ENCODE measurements around the gene CHMP1A.
"Not testable (repeated sequence)": the region's sequence is repeated elsewhere in the genome, so short reads cannot be mapped to it uniquely, and the experiment has no call there.

Gene CHMP1A

DNA sequence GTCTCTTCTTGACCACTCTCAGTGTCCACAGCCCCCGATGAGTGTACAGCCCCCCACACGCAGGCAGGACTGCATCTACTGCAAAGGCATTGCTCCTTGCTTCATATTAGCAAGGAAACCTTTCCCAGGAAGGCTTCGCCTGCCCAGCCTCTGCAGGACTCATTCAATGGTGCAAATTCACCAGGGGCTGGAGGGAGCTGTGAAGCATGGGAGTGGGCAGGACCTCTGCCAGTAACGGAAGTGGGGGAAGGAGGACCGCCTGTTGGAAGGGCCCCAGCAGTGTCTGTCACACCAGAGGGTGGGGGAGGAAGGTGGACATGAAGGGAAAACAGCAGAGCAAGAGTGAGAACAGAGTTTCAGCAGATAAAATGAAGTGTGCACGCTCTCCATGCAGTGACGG, 2.6 kb upstream of the CHMP1A start:
- DNase-seq (ENCODE audit: low spot score), result no peak

DNA sequence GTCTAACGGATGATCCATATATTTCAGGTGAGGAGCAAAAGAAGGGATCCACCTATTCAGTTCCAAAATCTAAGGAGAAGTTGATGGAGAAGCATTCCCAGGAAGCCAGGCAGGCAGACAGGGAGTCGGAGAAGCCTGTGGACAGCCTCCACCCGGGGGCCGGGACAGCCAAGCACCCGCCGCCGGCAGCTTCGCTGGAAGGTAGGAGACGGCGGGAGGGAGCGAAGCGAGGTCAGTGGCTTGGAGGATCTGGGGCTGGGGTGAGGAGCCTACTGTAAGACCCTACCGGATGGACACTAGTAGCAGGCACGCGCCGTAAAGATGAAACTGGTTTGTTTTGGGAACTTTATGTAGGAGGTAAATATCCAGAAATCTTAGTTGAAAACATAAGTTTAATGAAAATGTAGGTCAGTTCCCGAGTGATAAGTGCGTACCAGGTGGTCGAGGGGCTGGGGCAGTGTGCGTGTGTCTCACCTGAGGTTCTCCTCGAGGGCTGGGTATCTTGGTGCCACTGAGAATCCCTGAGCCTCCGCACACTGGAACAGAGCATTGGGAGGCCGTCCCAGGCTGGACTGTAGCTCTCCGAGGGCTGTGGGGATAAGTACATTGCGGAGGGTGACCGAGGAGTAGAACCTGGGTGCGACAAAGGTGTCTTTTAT, 842 bp upstream of the CHMP1A start:
- no peak for DNase-seq (ENCODE audit: low spot score)

DNA sequence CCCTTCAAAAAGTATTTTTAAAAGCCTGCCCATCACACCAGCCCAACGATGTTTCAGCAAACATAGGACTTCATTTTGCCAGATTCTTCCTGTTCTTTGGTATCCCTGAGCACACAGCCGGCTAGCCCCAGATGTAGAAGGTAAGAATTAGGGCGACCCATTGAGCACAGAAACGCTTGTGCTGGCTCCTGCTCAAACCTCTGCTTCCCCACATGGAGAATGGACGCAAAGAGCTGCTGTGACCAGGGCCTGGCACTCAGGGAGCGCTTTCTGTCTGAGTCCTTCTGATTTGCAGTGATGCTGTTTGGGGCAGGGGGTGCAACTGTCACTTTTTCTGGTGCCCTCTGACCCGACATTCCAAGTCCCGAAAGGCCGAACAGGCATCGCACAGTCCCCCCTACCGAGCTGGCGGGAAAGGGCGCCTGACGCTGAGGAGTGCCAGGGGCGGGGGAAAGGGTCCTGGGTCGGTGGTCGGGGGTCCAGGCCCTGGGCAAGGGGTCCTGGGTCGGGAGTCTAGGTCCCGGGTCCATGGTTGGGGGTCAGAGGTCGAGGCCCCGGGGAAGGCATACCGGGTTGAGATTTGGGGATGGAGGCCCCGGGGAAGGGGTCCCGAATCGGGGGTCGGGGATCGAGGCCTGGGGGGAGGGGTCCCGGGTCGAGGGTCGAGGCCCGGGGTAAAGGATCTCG, 930 bp downstream of the CHMP1A start:
- no peak for DNase-seq (ENCODE audit: low spot score)

DNA sequence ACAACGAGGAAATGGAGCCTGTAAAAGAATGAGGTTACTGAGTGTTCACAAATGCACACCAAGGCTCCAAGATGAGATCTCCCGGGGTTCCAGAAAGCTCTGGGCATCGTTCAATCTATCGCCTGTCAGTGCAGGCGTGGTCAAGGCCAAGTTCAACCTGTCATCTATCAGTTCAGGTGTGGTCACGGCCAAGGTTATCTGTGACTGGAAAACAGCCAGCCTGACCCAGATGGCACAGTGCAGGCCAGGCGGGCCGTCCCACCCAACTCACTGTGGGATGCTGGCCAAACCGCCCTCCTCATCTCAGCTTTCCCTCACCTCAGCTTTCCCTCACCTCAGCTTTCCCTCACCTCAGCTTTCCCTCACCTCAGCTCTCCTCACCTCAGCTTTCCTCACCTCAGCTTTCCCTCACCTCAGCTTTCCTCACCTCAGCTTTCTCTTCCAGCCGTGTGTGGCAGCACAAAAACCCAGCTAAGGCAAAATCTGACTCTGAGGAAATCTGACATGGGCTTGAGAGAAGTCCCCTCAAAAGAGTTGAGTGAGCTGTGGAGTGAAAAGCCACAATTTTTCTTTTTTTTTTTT, 2.4 kb downstream of the CHMP1A start:
- no peak for DNase-seq (ENCODE audit: low spot score)

DNA sequence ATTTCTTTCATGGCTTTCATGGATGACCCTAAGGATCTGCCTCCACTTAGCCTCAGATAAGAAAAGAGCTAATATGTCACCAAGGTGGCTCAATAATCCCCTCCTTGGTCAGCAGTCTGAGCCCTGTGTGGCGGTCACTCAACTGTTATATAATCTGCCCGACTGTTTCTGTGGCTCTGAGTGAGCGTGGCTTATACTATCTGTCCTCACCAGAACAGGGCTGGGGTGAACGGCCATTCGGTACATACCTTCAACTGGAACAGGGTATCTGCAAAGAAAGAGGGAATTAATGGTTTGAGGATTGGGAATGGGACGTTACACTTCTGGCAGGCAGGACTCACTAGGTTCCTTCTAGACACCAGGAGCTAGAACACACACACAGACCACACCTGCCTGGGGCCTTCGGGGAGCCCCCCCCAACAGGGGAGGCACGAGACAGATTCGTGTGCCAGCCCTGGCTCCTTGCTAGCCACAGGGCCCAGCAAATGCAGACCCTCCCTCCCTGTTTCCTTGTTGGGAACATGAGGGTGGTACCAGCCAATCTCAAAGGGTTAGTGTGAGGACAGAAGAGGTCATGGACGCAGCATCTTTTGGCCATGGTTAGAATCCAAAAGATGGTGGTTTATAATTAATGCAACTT, 3.7 kb downstream of the CHMP1A start:
- DNase-seq (ENCODE audit: low spot score), result no peak

DNA sequence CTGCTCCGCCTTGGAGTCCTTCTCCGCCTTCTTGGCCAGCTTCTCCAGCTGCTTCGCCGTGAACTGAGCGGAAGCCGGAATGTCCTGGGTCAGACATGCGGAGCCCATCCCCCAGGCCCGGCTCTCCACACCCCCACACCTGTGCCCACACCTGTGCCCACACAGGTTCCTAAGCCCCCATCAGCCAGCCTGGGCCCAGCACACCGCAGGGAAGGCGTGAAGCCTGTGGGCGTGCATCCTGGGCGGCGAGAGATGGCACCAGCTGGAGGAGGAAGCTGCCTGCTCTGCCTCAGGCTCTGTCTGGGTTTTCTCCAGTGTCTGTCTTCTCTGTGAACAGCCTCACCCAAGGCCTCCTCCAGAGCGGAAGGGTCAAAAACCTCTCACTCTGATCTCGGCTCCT, 5.9 kb downstream of the CHMP1A start:
- no peak for DNase-seq (ENCODE audit: low spot score)

DNA sequence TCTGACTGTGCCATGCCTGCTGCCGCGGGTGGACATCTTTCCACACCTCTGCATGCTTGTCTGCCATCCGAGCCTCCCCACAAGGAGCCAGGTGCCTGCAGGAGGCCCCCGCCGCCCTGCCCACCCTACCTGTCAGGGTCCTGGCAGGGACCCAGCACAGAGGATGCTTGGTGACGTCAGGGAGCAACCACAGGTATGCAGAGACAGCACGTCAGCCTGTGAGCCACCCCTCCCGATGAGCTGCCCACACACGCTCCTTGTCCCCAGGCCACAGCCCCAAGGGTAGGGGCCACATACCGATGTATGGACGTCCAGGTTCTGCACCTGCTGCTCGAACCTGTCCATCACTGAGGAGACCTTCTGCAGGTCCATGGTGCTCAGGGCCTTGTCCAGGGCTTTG, 10.6 kb downstream of the CHMP1A start:
- no peak for DNase-seq (ENCODE audit: low spot score)

DNA sequence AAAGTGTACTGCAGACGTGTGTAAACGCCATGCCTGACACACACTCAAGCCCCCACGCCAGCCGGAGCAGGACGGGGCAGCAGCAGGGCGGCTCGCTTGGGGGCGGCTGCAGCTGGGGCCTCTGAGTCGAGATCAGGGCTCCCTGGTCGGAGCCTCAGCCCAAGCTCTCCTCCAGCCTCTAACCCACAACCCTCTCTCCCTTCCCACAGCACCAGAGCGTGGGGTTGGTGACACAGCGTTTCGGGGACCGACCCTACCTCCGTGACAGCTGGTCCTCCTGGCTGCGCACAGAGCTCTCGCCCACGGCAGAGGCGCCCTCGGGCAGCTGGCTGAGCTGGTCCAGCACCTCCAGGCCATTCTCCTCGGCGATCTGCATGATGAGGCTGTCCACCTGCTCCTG, 11.2 kb downstream of the CHMP1A start:
- no peak for DNase-seq (ENCODE audit: low spot score)

DNA sequence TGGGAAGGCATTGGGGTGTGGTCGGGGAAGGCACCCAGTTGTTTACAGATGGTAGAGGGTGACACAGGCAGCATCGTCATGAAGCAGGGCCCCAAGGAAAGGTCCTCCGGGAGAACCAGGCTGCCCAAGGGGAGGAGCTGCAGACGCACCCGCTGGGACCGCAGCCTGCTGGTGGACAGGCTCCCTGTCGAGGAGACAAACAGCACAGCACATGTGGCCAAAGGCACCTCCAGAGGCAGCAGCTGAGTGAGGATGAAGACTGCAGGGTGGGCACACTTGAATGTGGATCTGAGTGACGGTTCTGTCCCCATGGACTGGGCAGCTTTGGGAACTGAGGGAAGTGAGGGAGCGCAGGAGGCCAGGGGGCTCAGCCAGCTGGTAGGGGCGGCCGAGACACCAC, 12.4 kb downstream of the CHMP1A start:
- no peak for DNase-seq (ENCODE audit: low spot score)

DNA sequence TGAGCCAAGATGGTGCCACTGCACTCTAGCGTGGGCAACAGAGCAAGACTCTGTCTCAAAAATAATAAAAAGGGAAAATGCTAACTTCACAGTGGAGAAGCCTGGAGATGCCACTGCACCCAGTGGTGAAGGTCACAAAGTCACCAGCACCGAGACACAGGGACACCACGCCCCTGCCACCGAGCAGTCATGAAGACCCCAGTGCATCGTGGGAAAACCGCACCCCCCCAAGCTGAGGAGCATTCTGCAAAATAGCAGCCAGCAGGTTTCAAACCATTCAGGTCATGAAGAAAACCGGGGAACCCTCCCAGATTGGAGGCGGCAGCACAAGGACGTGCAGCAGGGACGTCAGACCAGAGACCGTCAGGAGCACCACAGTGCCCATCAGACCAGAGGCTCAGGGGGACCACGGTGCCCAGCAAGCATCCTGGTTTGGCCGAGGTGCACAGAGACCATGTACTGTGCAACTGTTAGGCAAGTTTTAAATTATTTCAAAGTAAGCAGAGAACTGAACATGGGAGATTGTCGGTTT, 13.7 kb downstream of the CHMP1A start:
- DNase-seq (ENCODE audit: low spot score), result no peak

DNA sequence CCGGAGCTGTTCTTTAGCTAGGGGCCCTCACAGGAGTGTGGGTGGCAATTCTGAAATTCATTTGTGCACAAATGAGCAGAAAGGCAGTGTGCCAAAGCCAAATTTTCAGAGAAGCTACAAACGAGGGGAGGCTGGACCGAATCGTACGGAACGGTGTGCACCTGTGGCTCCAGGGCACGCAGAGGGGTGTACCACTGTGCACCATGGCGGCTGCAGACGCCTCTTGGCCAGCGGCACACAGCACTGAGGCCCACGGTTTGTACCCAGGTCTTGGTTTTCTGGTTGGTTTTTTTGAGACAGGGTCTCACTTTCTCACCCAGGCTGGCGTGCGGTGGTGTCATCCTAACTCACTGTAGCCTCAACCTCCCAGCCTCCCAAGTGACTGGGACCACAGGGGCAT, 14.9 kb downstream of the CHMP1A start:
- no peak for DNase-seq (ENCODE audit: low spot score)

DNA sequence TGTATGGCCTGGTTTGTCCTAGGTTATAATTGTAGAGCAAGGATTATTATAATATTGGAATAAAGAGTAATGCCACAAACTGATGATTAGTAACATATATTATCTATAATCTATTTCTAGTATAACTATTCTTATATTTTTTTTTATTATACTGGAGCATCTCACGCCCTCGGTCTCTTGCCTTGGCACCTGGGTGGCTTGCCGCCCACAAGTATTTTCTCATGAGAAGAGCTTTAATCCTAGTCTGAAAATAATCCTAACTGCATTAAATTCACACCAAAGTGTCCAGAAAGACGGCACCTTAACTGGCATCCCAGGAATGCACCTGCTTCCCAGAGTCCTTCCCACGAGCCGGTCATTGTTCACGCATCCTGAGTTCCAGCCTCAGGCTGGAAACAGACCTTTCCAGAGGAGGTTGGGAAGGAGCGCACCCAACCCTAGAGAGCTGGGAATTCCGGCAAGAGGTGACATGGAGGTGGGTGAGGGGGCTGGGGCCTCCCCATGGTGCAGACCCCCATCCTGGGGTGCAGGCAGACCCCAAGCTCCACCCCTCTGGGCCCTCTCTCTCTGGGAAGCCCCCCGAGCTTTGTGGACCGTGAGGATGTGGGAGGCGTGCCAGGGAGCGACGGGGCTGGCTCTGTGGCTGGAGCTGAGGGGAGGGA, 15.9 kb downstream of the CHMP1A start:
- no peak for DNase-seq (ENCODE audit: low spot score)

DNA sequence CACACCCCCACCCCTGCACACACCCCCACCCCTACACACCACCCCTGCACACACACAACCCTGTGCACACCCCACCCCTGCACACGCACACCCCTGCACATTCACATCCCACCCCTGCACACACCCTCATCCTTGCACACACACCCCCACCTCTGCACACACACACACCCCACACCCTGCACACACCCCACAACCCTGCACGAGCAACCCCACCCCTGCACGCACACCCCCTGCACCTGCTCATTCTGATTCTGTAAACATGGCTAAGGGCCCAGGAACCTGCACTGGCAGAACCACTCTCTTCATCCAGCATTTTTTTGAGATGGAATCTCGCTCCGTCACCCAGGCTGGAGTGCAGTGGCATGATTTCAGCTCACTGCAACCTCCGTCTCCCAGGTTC, 18.1 kb downstream of the CHMP1A start:
- DNase-seq (ENCODE audit: low spot score), result no peak

DNA sequence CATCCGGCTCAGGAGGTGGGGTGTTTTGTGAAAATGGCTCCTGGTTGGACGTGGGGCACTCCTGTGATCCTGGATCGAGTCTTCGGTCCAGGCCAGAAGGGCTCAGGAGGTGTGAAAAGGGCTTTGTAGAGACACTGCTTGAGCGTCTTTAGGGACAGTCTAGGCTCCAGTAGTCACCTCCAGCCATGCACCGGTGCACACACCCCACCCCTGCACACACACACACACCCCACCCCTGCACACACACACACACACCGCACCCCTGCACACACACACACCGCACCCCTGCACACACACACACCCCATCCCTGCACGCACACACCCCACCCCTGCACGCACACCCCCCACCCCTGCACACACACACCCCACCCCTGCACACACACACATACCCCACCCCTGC, 19.1 kb downstream of the CHMP1A start:
- no peak for DNase-seq (ENCODE audit: low spot score)

DNA sequence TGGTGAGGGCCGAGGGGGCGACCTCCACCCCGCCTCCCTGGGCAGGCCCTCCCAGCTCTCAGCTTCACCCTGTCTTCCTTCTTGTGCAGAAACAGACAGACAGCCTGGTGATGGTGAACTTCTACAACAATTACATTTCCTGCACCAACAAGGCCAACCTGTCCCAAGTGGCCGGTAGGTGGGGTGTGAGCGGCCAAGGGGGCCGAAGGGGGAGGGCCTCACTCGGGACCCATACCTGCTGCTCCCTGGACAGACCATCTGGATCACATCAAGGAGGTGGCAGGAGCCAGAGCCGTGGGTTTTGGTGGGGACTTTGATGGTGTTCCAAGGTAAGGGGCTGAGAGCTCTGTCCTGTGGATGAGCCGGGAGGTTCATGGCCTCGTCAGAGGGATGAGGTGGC, 20.1 kb downstream of the CHMP1A start:
- peak; percentile 59 for DNase-seq (ENCODE audit: low spot score)

DNA sequence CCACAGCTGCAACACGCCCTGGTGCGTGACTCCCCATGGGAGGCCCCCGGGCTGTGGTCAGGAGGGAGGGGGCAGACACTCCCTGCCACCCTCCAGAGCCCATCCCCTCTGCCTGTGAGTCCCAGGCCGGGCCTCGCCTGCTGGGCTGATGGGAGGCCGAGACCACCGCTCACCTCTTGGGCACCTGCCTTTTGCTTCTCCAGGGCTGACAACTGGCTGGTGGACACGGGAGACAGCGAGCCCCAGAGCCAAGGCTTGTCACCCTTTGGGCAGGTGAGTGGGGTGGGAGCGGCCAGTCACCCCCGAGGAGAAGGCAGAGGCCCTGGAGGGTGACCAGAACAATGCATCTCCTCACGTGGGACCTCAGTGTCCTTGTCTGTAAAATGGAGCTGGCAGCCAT, 20.8 kb downstream of the CHMP1A start:
- no peak for DNase-seq (ENCODE audit: low spot score)

DNA sequence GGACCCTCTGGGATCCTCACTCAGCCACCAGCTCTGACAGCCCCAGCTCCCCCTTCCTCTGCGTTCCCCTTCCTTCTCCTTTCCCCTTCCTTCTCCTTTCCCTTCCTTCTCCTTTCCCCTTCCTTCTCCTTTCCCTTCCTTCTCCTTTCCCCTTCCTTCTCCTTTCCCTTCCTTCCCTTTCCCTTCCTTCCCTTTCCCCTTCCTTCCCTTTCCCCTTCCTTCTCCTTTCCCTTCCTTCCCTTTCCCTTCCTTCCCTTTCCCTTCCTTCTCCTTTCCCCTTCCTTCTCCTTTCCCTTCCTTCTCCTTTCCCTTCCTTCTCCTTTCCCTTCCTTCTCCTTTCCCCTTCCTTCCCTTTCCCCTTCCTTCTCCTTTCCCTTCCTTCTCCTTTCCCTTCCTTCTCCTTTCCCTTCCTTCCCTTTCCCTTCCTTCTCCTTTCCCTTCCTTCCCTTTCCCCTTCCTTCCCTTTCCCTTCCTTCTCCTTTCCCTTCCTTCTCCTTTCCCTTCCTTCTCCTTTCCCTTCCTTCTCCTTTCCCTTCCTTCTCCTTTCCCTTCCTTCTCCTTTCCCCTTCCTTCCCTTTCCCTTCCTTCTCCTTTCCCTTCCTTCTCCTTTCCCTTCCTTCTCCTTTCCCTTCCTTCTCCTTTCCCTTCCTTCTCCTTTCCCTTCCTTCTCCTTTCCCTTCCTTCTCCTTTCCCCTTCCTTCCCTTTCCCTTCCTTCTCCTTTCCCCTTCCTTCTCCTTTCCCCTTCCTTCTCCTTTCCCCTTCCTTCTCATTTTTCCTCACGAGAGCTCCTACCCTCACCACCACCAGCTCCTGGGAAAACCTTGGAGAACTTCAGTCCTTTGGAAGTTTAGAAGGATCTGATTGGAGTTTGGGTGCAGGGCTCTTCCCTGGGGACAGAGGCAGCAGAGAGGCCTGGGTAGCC, 22.8 kb downstream of the CHMP1A start:
- not testable (repeated sequence) for DNase-seq (ENCODE audit: low spot score)

DNA sequence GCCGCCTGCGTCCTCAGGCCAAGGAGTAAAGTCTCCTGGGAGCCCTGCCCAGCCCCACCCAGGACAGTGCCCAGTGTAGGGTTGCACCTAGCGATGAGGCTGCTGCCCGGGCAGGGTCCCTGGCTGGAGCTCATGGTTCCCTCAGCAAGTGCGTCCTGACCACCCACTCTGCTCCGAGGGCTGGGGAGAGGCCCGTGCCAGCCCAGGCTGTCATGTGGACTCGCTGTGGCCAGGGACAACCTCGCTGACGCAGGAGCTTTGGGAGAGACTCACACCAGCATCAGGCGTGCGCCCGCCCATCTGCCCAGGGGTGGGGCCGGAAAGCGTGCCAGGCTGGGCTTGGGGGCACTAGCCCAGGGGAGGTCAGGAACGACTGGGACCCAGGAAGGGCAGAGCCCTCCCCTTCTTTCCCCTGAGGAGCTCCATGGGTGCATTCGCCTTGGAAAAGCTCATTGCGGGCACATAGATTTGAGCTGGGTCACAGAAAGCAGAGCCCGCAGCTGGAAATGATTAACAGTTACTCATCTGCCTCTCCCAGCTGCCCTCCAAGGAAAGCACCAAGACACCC, 24.4 kb downstream of the CHMP1A start:
- DNase-seq (ENCODE audit: low spot score), result no peak

DNA sequence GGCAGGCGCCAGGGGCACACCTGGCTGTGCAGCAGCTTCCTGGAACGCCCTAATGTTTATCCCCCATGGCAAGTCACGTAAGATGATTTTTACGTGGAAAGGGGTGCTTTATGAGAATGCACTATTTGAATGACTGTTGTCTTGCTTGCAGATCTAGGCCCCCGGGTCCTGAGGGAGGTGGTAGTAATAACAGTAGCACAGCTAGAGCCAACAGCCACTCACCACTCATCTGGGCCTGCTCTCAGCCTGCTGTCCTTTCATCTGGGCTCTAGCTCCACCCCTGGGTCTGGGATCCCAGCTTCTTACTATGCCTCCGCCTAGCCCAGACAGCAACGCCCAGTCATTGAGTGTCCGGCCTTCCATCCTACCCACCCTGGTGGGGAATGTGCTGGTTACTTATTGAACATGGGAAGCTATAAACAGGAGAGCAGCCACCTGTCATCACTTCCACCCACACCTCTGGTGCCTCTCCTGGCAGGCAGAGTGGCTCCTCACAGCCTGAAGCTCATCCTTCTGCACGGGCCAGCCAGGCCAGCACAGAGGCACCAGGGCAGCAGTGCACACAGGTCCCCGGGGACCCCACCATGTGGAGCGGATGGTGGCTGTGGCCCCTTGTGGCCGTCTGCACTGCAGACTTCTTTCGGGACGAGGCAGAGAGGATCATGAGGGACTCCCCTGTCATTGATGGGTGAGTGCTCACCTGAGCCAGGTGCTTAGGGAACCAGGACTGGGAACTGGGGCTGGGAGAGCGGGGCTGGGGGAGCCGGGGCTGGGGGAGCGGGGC, 27.5 kb downstream of the CHMP1A start:
- DNase-seq (ENCODE audit: low spot score), result no peak
